GM18909 (cell line): ENCODE measurements around the gene ZNF827.

Experiments
- ATAC-seq: cut with Tn5 transposase; IDR thresholded peaks from one replicate; pipeline ENCODE4 v1.9.1; 2021; ENCODE audit warnings: mild to moderate bottlenecking; ENCODE audit not compliant: unreplicated experiment, poor library complexity

ZNF827 gene

DNA sequence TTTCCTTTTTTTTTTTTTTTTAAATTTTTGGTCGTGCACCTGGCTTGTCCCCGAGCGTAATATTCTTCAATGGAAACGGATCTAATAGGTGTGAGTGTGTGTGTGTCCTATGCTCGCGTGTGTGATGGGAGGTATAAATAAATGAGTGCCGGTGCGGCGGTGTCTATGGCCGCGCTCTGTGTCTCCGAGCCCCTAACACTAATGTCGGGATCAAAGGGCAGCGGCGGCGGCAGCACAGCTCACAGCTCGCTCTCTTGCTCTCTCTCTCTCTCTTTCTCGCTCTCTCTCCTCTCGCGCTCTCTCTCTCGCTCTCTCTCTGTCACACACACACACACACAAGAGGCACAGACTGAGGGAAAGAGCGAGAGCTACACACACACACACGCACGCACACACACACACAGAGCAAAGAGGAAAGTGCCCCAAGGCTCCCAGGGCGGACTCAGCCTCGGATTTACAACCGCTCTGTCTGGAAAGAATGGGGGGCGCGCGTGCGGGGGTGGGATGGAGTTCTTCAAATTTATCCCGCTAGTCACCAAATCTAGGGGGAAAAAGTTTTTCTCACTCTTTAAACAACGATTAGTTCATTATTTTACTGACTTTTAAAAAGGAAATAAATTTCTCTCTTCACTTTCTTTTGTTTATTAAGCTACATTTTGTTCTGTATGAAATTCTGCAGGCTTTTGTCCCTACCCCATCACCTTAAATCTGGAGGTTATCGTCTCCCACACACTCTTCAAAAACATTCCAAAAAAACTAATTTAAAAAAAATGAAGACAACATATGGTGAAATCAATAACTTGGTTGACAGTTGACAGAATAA lies at the start of gene ZNF827:
Gene ZNF827 (minus strand): TSS at position 206 of the 823 bp plus-strand sequence. CDS start 416 bp downstream, outside the sequence.
- ATAC-seq, result peak; percentile 40

- ATAC-seq, result no peak
Measured at GRCh38 chr4:145984563-145984962, 45.9 kb upstream of the ZNF827 start.

GRCh38 chr4:145982791-145983190 lies 44.2 kb upstream of the ZNF827 start:
- ATAC-seq, result no peak

GRCh38 chr4:145979160-145979559 lies 40.5 kb upstream of the ZNF827 start:
- ATAC-seq, result no peak

GRCh38 chr4:145976680-145977079 lies 38.1 kb upstream of the ZNF827 start:
- ATAC-seq, result no peak

GRCh38 chr4:145960012-145960411 lies 21.4 kb upstream of the ZNF827 start:
- no peak for ATAC-seq

- ATAC-seq, result no peak
Measured at GRCh38 chr4:145957302-145957701, 18.7 kb upstream of the ZNF827 start.

- ATAC-seq, result peak; percentile 56
Measured at GRCh38 chr4:145956288-145956890, 17.8 kb upstream of the ZNF827 start.

GRCh38 chr4:145954924-145955339 lies 16.3 kb upstream of the ZNF827 start:
- ATAC-seq, result no peak

DNA sequence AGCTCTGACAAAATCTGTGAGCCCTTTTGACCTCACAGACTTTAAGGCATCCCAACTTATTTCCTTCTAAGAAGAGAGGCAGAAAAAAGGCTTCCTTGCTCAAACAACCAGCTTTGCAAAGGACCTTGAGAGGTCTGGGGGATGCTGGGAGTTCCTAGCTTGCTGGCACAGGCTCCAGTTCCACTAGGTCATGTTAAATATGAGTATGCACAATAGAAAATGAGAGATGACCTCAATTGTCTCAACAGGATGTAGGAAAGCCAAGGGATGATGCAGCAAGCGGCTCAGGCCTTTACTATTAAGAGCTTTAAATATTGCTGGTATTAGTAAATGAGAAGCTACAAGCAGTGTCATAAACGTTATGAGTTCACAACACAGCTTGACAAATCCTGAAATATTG lies 13.3 kb upstream of the ZNF827 start:
- no peak for ATAC-seq

DNA sequence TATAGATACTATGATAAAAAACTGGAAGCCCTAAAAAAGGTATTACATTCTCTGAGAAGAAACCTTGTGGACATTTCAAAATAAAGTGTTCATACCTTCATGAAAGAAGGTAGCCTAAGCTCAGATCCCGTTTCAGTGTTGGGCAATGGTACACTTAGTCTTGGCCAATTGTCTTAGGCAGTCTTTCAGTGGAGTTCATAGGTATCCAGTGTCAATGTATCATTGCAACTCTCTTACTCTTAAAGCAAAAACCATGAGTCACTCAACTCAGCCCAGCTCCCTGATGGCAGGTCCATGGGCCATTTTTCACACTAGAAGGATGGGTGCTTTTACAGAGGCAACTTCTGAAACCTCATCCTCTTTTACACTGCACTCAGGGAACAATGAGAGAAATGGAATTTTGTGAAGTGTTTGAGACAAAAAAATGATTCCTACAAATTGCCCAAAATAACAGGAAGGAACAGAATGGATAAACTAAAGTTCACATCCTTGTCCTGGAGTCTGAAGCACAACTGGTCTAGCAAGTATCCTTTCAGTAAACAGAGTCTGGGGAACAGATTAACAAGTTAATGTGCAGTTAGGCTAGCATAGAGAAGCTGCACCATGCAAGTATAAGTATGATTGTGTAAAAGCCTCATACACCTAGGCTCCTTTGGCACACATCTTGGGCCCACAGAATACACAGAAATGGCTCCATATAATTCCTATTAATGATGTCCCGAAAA lies 7.0 kb upstream of the ZNF827 start:
- ATAC-seq, result no peak

- ATAC-seq, result no peak
Measured at GRCh38 chr4:145944886-145945285, 6.3 kb upstream of the ZNF827 start.

DNA sequence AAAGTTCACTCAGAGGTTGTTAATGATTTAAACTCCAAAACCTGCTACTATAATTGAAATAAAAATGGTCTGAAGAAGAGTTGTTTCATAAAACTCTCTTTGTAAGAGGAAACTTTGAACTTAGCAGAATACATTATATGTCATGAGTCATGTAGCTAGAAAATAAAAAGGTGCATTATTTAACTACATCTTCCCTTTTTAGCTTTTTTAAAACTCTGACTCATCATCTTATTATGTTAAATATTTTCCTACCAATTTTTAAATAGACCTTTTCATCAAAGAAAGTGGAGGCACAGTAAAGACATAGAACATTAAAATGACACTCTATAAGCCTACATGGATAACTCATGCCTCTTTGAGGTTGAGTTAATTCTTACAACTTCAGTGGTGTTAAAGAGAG lies 1.2 kb upstream of the ZNF827 start:
- no peak for ATAC-seq

DNA sequence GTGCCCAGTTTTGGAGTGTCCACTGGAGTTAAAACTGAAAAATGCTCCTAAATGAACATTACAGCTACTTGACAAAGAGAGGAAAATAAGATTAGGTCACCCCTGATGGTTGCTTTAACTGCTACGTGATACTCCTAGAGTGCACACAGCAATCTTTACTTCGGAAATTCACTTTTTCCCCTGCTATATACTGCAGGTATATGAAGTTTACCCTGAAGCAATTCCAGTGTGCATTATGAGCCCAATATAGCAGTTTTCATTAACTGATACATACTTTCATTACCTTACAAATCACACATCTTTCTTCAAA lies 773 bp upstream of the ZNF827 start:
- ATAC-seq, result no peak

GRCh38 chr4:145937971-145938611 lies 532 bp downstream of the ZNF827 start:
- ATAC-seq, result peak; percentile 11

GRCh38 chr4:145936997-145937901 lies 1.4 kb downstream of the ZNF827 start:
- ATAC-seq, result peak; percentile 19

GRCh38 chr4:145936142-145936996 lies 2.3 kb downstream of the ZNF827 start:
- ATAC-seq, result peak; percentile 56

- ATAC-seq, result peak; percentile 46
Measured at GRCh38 chr4:145935253-145936141, 3.1 kb downstream of the ZNF827 start.
